Measurements from ENCODE around the gene FAM72C.
"Not testable (repeated sequence)": the region's sequence is repeated elsewhere in the genome, so short reads cannot be mapped to it uniquely, and the experiment has no call there.

- not testable (repeated sequence) for TF ChIP-seq CTCF, POLR2A (IDR thresholded peaks at IDR 0.05)
Measured at GRCh38 chr1:144015180-144015966, 43.6 kb upstream of the FAM72C start.
